GM19023 (cell line): ENCODE results near the gene ERICH3.

Source experiments
- ATAC-seq: cut with Tn5 transposase; IDR thresholded peaks from one replicate; pipeline ENCODE4 v1.9.1; 2021; ENCODE audit warnings: mild to moderate bottlenecking, moderate library complexity; ENCODE audit not compliant: unreplicated experiment

ERICH3 gene

GRCh38 chr1:74591949-74592348, 81.6 kb downstream of the ERICH3 start:
- ATAC-seq = no peak

GRCh38 chr1:74590288-74590687, 83.3 kb downstream of the ERICH3 start:
- ATAC-seq = no peak

- no peak for ATAC-seq
Measured at GRCh38 chr1:74587888-74588287, 85.7 kb downstream of the ERICH3 start.

- no peak for ATAC-seq
Measured at GRCh38 chr1:74586253-74586897, 87.2 kb downstream of the ERICH3 start.

GRCh38 chr1:74584185-74584584, 89.4 kb downstream of the ERICH3 start:
- ATAC-seq = no peak

- no peak for ATAC-seq
Measured at GRCh38 chr1:74583397-74583796, 90.2 kb downstream of the ERICH3 start.

- peak; percentile 99 for ATAC-seq
Measured at GRCh38 chr1:74579425-74579824, 94.2 kb downstream of the ERICH3 start.

- no peak for ATAC-seq
Measured at GRCh38 chr1:74578101-74578500, 95.5 kb downstream of the ERICH3 start.

- ATAC-seq = no peak
Measured at GRCh38 chr1:74571891-74572290, 101.7 kb downstream of the ERICH3 start.

- ATAC-seq = no peak
Measured at GRCh38 chr1:74571493-74571800, 102.1 kb downstream of the ERICH3 start.

- no peak for ATAC-seq
Measured at GRCh38 chr1:74570797-74571492, 102.6 kb downstream of the ERICH3 start.

- ATAC-seq = no peak
Measured at GRCh38 chr1:74549932-74550331, 123.7 kb downstream of the ERICH3 start.

- ATAC-seq = no peak
Measured at GRCh38 chr1:74548961-74549750, 124.4 kb downstream of the ERICH3 start.

- no peak for ATAC-seq
Measured at GRCh38 chr1:74545821-74546220, 127.8 kb downstream of the ERICH3 start.

- ATAC-seq = no peak
Measured at GRCh38 chr1:74534241-74534640, 139.4 kb downstream of the ERICH3 start.

GRCh38 chr1:74531796-74532195, 141.8 kb downstream of the ERICH3 start:
- ATAC-seq = no peak

GRCh38 chr1:74530892-74531291, 142.7 kb downstream of the ERICH3 start:
- no peak for ATAC-seq

GRCh38 chr1:74528123-74528522, 145.5 kb downstream of the ERICH3 start:
- ATAC-seq = no peak

GRCh38 chr1:74526708-74527107, 146.9 kb downstream of the ERICH3 start:
- no peak for ATAC-seq

GRCh38 chr1:74523873-74524480, 149.6 kb downstream of the ERICH3 start:
- no peak for ATAC-seq

GRCh38 chr1:74522148-74522547, 151.4 kb downstream of the ERICH3 start:
- ATAC-seq = no peak
